Thyroid gland (tissue), 4 donors: ENCODE results near the gene TTLL10.
"Not testable (repeated sequence)": the region's sequence is repeated elsewhere in the genome, so short reads cannot be mapped to it uniquely, and the experiment has no call there.

Experiments used
- CTCF ChIP-seq, 6 experiments: fragments of 200-600 bp in 3 of 6; fragments of 450-650 bp in 3 of 6; sonication (generic) in 3 of 6; IDR thresholded peaks; one replicate each; pipeline ENCODE4 v1.5.1; 2016 to 2019; ENCODE audit warnings: antibody characterized with exemption in 6 of 6, mild to moderate bottlenecking in 2 of 6, inconsistent platforms in 1 of 6, moderate library complexity in 1 of 6
- POLR2A ChIP-seq, 2 donors: fragments of 450-650 bp; IDR thresholded peaks; one replicate each; pipeline ENCODE4 v1.6.1; 2017; ENCODE audit warnings: antibody characterized with exemption in 2 of 2, mild to moderate bottlenecking in 2 of 2, moderate library complexity in 1 of 2

DNA sequence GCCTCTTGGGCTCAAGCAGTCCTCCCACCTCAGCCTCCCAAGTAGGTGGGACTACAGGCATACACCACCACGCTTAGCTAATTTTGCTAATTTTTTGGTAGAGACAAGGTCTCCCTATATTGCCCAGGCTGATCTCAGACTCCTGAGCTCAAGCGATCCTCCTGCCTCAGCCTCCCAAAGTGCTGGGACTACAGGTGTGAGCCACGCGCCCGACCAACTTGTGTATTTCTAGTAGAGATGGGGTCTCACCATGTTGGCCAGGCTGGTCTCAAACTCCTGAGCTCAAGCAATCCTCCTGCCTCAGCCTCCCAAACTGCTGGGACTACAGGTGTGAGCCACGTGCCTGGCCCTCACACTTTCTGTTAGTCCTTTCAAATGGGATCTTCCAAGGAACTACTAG lies 22.0 kb downstream of the TTLL10 start:
- not testable (repeated sequence) for TF ChIP-seq POLR2A, CTCF (IDR thresholded peaks at IDR 0.05)
